Stimulated activated CD4-positive, alpha-beta T cell treated with anti-CD3 and anti-CD28 coated beads, Interleukin-12 subunit alpha, Interleukin-12 subunit beta, amount 100 ng/mL, for 24 hours (primary cell): ENCODE measurements around the gene DIP2A.
A peak's percentile ranks its signal among the peaks of the same experiment; 100 is the strongest.
"Not testable (repeated sequence)": the region's sequence is repeated elsewhere in the genome, so short reads cannot be mapped to it uniquely, and the experiment has no call there.

Source experiments
- DNase-seq, 2 experiments: peaks; one replicate each; pipeline ENCODE4 v3.0.0-alpha.2; 2020; ENCODE audit warnings: low read depth in 2 of 2

The DIP2A gene

DNA sequence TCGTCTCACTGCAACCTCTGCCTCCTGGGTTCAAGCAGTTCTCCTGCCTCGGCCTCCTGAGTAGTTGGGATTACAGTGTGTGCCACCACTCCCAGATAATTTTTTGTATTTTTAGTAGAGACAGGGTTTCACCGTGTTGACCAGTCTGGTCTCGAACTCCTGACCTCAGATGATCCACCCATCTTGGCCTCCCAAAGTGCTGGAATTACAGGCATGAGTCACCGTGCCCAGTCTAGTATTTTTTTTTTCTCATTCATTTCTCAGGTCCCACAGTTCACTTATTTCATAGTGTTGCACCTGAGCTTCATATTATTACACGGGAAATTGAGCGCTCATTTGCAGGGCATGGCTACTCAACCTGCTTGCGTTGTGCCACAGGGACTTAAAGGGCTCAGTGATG is 68.7 kb downstream of the DIP2A start:
- DNase-seq = not testable (repeated sequence)

DNA sequence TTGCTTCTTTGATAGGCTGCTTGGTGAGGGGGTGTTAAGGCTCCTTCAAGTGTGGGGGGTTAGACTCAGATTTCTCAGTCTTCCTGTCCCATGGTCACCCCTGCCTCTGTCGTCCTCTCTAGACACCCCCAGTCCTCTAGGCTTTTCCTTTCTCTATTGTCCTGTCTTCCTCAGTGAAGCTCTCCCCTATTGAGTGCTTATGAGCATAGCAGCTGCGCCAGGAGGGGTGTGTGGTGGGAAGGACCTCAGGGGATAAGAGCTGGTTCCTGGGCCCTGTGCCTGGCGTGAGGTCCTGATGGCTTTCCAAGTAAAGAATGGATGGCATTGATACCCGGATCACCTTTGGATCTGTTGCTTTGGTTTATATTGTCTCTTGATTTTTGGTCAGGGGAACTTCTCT is 69.1 kb downstream of the DIP2A start:
- no peak for DNase-seq

DNA sequence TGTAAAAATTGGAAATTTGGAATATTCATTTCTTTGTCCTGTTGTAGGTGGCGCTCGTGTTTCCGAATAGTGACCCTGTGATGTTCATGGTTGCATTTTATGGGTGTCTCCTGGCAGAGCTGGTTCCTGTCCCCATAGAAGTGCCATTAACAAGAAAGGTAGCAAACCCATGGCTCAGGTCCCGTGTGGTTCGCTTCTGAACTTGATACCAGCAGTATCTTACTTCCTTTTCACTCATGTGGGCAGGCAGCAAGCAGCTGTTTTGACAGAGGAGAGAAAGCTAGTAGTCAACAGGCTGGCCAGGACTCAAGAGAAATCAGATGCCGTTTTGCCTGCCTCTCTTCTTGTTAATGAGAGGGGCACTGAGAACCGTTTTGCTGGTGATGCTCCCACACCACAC is 73.4 kb downstream of the DIP2A start:
- no peak for DNase-seq

DNA sequence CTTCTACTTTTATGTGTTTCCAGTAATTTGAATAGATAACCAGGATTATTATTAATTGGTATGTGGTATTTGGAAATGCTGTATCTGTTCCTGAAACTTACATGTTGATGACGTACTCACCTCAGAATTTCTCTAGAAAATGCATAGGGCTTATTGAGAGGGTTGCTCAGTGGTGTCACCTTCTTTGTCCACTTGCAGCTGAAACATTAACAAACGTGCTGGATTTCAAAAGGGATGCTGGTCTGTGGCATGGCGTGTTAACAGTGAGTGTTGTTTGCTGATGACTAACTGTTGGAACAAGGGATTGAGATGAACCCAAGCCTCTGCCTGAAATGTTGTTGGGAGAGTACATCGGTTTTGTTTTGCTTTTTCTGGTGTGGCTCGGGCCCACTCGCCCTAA is 78.3 kb downstream of the DIP2A start:
- DNase-seq = no peak

DNA sequence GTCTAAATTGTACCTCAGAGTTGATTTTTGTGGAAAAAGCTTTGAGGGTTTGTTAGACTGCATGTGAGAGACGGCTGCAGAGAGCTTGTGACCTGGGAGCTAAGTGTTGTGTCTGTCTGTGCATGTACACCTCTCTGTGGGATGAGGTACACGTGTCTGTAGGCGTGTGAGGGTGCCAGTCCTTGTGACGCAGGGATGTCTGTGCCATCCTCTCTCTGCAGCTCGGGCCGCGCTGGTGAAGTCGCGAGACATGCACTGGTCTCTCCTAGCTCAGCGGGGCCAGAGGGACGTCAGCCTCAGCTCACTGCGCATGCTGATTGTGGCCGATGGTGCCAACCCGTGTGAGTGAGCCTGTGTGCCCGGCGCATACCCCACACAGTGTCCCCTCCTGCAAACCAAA is 79.6 kb downstream of the DIP2A start:
- DNase-seq = no peak

DNA sequence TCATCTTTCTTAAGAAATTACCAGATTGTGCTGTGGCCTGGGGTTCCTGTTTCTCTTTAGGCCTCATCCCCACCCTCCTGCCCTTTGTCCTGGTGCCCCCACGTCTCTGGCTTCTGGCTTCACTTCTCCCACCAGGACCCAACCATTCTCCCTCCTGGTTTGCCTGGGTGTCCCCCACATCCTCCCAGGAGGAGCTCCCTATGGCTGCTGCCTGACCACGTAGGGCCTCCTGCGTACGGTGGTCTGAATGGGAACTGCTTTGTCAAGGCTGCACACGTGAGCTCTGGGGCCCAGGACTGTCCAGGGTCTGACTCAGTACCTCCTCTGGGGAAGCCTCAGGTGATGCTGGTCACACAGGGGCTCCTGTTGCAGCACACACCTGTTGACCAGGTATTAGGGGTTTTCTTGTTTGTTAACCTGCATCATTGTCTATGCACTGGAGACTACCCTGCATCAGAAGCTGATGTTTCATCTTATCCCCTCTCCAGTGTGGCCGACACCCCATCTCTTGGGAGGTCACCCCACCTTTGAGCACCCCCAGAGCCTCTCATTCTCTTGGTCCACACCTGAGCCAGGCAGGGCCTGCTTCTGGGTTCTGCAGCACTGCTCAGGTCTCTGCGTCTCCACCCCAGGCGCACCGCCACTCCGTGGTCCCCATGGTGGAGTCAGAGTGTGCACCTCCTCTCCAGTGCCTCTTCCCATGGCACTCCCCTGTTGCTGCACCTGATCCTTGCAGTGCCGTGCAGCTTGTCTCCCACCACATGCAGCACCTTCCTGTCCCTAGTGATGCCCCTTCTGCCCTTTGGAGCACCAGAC is 80.4 kb downstream of the DIP2A start:
- no peak for DNase-seq

DNA sequence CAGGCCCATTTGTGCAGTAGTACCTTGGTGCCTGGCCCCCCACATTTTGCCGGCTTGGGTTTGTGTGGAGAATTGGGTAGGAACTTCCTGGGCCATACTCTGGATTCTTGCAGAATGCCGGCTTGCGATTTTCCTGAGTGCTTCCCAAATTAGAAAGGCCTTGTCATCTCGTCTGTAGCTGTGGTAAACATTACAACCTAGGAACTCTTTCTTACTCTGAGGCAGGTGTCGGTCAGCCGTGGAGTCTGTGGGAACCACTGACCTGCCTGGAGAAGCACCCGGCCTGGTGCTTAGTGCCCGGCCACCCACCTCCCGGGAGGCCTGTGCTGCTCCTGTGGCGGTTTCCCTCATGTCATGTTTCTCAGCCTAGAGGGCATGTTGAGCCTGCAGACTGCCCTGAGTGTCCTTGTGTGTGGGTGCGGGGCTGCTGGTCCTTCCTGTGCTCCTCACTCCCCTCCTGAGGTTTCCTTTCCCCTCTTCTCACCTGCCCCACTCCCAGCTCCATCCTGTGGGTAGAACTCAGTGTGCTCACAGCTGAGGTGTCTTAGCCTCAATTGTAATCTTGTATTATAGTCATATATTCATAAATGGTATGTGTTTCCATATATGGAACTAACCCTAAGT is 81.5 kb downstream of the DIP2A start:
- DNase-seq = no peak

DNA sequence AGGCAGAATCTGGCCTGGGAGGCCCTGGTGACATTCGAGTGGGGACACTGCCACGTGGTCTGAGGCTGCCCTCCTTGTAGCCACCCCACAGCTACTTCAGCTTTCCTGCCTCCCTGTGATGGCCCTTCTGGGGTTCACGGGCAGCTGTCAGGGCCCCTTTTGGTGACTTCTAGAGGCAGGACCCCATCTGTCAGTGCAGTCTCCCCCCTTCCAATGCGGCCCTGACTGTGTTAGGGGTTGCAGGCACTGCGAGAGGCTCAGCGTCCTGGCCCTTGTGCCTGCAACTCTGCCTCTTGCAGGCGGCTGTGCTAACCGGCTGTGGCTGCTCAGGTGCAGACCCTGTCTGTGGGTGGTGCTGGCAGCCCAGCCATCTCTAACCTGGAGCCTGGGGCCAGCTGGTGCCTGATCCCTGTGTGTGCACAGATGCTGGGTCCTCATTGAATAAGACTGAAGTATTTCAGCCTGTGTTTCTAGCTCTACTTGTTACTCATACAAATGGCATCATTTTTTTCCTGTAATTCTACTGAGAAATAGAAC is 84.0 kb downstream of the DIP2A start:
- DNase-seq = no peak

DNA sequence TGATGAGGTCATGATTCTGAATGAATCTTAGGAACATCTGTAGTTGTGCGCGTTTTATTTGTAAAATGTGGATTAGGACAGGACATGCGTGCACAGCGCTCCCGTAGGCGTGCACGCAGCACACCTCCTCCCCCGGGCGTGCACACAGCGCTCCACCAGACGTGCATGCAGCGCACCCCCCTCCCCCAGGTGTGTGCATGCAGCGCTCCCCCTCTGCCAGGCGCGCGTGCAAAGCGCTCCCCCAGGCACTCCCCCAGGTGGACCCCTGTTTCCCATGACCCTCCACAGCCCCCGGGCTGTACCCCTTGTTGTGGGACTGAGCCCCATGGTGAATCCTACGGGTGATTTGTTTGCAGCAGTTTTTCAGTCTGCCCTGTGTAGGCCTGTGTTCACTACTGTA is 84.6 kb downstream of the DIP2A start:
- no peak for DNase-seq

DNA sequence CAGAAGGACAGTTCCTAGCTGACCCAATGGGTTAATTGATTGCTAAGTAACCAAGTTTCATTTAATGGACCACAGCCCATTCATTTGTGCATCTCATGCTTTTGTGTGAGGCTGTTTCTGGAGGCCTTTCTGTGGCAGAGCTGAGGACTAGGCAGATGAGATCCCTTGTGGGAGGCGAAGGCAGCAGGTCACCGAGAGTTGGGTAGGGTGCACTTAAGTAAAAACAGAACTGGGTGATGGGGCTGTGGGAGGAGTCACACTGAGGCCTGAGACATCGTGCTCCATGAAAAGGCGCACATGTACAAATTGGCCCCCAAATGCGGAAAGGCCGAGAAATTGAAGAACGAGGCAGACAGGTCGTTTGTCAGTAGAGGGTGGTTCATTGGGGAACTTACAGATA is 85.3 kb downstream of the DIP2A start:
- no peak for DNase-seq

DNA sequence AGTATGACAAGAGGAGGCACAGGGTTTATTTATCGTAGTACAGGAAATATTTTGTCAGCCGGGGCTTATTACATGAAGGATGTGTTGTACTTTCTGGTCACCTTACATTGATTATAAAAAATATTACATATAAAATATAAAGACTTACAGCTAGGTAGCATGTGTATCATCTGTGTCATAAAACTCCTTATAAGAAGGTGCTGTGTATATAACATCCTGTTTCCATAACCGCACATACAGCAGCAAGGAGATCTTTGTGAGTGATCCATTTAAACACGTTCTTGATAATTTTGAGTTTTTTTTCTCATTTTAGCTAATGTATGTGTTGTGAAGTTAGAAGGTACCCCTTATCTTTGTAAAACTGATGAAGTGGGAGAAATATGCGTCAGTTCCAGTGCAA is 86.1 kb downstream of the DIP2A start:
- no peak for DNase-seq

DNA sequence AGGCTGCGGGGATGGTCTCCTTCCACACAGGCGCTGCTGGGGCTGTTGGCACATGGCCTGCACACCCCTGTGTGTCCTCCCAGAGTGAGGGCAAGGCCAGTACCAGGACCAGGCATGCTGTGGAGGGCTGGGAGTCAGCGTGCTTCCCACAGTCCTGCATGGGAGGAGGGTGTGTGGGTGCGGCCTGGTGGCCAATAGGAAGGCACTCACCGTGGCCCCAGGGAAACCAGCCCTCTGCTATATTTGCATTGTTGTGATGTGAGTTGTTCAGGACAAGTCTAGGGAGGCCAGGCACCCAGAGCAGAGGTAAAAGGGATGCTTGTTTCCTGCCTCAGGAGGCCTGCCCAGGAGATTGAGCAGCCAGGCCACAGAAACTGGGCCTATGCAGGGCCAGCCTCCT is 86.7 kb downstream of the DIP2A start:
- no peak for DNase-seq

DNA sequence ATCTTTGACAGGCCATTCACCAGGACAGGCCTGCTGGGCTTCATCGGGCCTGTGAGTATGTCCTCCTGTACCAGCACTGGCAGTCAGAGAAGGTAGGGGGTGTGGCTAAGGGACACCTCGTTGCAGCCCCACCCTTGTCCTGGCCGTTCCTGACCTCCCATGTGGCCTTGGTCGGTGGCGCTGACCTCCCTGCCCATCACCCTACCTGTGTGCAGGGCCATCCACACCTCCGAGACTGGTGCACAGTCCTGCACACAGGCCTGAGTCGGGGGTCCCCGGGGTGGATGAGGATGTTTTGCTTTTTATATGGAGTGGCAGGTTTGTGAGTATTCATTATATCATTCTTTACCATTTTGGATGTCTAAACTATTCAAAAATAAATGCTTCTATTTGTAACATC is 87.2 kb downstream of the DIP2A start:
- DNase-seq = no peak

DNA sequence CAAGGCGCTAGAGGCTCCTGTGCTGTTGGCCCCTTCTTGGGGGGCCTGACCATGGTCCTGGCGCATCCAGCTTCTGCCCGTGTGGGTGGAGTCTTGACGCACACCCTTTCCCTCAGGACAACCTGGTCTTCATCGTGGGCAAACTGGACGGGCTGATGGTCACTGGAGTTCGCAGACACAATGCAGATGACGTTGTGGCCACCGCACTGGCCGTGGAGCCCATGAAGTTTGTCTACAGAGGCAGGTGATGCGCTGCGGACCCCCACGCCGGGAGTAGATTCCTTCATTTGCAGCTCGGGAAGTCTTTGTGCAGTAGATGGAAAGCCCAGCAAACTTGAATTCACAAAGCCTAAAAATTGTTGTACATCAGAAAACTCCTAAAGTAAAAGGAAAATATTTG is 88.1 kb downstream of the DIP2A start:
- no peak for DNase-seq

DNA sequence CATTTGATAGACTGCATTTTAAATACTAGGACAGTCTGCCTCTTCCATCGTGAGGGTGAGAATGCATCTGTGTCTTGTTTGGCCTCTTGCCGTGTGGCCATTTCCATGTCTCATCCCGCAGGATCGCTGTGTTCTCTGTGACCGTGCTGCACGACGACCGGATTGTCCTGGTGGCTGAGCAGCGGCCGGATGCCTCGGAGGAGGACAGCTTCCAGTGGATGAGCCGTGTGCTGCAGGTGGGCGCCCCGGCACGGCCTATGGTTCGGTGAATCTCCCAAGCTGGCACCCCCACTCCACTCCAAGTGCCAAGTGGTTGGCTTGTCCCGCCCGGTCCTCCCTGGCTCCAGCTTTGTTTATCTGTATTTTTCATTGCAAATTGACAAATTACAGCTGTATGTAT is 91.0 kb downstream of the DIP2A start:
- DNase-seq = no peak

DNA sequence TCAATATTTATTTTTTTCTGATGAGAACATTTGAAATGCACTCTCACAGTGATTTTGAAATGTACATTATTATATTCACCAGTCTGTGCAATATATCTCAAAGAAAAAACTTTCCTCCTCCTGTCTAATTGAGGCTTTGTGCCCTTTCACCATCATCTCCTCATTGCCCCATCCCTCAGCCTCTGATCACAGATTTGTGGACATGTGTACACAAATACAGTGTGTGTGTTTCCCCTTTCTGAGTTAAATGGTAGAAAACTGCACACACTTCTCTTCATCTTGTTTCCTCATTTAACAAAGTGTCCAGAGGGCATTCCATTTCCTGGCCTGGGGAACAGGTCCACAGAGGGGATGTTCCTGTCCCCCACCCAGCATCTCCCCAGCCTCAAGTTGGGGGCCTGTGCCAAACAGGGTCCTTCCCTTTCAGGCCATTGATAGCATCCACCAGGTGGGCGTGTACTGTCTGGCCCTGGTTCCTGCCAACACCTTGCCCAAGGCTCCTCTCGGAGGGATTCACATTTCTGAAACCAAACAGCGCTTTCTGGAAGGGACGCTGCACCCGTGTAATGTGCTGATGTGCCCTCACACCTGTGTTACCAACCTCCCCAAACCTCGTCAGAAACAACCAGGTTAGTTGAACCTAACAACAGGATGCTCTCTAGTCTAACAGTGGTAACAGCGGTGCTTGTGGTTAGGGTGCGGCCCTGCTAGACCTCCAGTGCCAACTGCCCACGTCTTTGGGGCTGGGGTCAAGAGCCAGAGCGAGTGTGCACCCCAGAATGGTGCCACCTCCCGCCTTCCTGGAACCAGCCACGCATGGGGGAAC is 91.6 kb downstream of the DIP2A start:
- DNase-seq = no peak

DNA sequence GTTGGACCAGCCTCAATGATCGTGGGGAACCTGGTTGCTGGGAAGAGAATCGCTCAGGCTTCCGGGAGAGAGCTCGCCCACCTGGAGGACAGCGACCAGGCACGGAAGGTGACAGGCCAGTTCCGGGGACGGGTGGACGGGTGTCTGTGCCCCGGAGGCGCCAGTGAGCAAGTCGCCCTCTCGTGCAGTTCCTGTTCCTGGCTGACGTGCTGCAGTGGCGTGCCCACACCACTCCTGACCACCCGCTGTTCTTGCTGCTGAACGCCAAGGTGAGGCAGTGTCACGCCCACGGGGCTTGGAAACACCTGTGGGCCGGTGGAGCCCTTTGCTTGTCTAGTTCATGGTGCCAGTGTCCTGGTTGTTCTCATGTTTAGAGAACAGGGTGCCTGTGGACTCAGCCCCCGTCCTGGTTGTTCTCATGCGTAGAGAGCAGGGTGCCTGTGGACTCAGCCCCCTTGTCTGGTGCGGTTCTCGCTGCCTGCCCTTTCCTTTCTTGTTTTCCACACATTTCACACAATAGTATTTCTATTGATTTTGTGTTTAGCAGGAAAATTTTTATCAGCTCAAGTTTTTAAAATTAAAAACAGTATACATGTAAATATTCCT is 93.0 kb downstream of the DIP2A start:
- peak in 1 of 2 experiments; percentile 26 for DNase-seq

DNA sequence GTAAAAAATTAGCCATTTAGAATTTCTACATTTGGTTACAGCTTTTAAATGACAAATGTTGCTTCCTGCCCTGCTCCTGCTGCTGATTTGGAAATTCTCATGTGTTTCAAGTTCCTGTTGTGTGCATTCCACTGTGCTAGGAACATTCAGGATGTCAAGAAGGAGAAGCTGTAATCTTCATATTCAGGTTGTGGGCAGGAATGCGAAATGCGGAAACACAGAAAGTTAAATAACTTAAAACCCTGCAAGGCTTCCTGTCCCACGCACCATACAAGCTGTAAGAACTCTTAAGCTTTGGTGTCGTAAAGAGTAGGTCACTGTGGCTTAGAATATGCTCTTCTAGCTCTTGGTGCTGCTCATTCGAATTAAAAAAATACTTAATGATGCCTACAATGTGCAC is 93.6 kb downstream of the DIP2A start:
- no peak for DNase-seq

DNA sequence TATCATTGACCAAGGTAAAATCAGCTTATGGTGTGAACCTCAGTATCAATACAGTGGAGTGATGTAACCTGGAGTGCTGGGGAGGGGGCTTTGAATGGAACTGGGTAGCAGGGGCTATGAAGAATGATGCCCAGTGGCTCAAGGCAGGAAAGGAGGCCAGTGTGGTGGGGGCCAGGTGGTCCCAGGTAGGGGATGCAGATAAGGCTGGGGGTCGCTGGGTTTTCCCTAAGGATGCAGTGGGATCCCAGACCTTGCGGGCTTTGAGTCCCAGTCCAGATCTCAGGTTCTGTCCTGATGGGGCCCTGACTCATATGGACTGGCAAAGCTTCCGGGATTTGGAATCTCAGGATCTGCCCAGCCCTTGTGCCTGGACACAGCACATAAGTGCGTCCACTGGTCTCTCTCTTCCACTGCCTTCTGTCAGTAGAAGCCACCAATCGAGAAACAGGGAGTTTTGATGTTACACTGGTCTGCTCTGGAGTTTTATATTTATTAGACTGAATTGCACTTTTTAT is 94.2 kb downstream of the DIP2A start:
- DNase-seq = no peak

DNA sequence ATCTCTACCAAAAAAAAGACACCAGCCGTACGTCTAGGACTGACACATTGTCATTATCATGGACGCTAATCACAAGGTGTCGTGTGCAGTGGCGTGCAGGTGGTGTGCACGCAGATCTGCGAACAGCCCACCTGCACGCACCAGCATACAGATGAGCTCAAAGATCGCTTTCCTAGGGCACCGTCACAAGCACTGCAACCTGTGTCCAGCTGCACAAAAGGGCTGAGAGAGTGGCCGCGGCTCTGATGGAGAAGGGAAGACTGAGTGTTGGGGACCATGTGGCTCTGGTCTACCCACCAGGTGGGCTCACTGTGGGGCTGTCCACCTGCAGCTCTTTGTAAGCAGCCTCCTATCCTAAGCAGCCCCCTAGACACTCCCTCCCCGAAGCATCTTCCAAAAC is 95.3 kb downstream of the DIP2A start:
- no peak for DNase-seq

DNA sequence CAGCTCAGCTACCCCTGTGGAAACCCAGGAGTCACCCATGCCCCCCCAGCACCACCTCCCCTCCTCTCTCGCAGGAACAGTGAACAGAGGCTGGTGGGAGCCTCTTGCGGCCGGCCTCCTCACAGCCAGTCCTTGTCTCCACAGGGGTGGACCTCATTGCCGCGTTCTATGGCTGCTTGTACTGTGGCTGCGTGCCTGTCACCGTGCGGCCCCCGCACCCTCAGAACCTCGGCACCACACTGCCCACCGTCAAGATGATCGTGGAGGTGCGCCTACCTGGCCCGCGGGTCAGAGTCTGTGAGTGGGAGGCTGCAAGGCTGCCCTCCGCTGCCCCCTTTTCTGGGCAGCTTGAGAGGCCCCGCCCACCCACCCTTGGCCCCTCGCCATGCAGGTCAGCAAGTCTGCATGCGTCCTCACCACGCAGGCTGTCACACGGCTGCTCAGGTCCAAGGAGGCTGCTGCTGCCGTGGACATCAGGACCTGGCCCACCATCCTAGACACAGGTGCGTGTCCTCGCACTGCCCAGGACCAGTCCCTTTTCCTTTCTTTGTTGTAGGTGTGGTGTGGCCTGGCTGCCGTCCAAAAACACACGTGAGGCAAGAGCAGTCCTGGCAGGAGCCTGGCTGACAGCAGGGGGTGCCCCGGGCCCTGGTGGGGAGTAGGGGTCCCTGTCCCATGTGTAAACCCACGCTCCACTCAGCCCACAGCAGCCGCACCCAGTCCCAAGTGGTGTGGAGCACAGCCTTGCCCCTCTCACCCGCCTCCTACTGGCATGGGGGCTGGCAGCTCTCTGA is 95.9 kb downstream of the DIP2A start:
- no peak for DNase-seq
